ENCODE results near the gene TSPAN7. TPM values are rescaled to one million over a fixed set of nuclear protein-coding genes. Genes with fewer than 3 reads are reported as not detected.

TSPAN7 gene
- total RNA-seq, 1 donor from 2014 or later: 0.54 TPM

- no peak overlapping the region for H3K4me3 Mint-ChIP-seq
- intact Hi-C loops (cut with micrococcal nuclease): no loop called here
- H3K27ac Mint-ChIP-seq: no peak overlapping the region
- H3K36me3 Mint-ChIP-seq (ENCODE audit: low read depth): no peaks in the 10 kb centered on the region
- no peak for DNase-seq (ENCODE audit: low spot score)
- H3K4me1 Mint-ChIP-seq (ENCODE audit: low read depth): no peaks in the 10 kb centered on the region
- H3K27me3 Mint-ChIP-seq (ENCODE audit: insufficient read depth): peaks cover 3% of the 10 kb centered on the region
- H3K9me3 Mint-ChIP-seq: no peaks in the 10 kb centered on the region
These were observed 40.5 kb downstream of the TSPAN7 start for GRCh38 chrX:38601866-38602265.

- intact Hi-C loops (cut with micrococcal nuclease): no loop called here
These were observed 45.5 kb downstream of the TSPAN7 start for GRCh38 chrX:38606821-38607220.

GRCh38 chrX:38607976-38608375 lies 46.6 kb downstream of the TSPAN7 start:
- DNase-seq (ENCODE audit: low spot score): no peak
- Mint-ChIP-seq H3K27ac (no peak overlapping the region), H3K9me3 (no peaks in the 10 kb centered on the region), H3K27me3 (ENCODE audit: insufficient read depth) (peaks cover 7% of the 10 kb centered on the region), H3K4me3 (no peak overlapping the region), H3K4me1 (ENCODE audit: low read depth) (no peaks in the 10 kb centered on the region), H3K36me3 (ENCODE audit: low read depth) (no peaks in the 10 kb centered on the region)
- intact Hi-C loops (cut with micrococcal nuclease): no loop called here

More at GRCh38 chrX:38606821-38607220, 45.5 kb downstream of the TSPAN7 start:
- no peak for DNase-seq (ENCODE audit: low spot score)
- Mint-ChIP-seq H3K4me3 (no peak overlapping the region), H3K9me3 (no peaks in the 10 kb centered on the region), H3K27ac (no peak overlapping the region), H3K27me3 (ENCODE audit: insufficient read depth) (peaks cover 6% of the 10 kb centered on the region), H3K4me1 (ENCODE audit: low read depth) (no peaks in the 10 kb centered on the region), H3K36me3 (ENCODE audit: low read depth) (no peaks in the 10 kb centered on the region)

GRCh38 chrX:38610849-38611248 lies 49.5 kb downstream of the TSPAN7 start:
- H3K4me1 Mint-ChIP-seq (ENCODE audit: low read depth): no peaks in the 10 kb centered on the region
- DNase-seq (ENCODE audit: low spot score): no peak
- peaks cover 7% of the 10 kb centered on the region for H3K27me3 Mint-ChIP-seq (ENCODE audit: insufficient read depth)
- no peaks in the 10 kb centered on the region for H3K9me3 Mint-ChIP-seq
- H3K27ac Mint-ChIP-seq: no peak overlapping the region
- intact Hi-C loops (cut with micrococcal nuclease): no loop called here
- H3K36me3 Mint-ChIP-seq (ENCODE audit: low read depth): no peaks in the 10 kb centered on the region
- no peak overlapping the region for H3K4me3 Mint-ChIP-seq

GRCh38 chrX:38612281-38612680 lies 50.9 kb downstream of the TSPAN7 start:
- Mint-ChIP-seq H3K4me3 (no peak overlapping the region), H3K9me3 (no peaks in the 10 kb centered on the region), H3K27ac (no peak overlapping the region), H3K27me3 (ENCODE audit: insufficient read depth) (peaks cover 6% of the 10 kb centered on the region), H3K4me1 (ENCODE audit: low read depth) (no peaks in the 10 kb centered on the region), H3K36me3 (ENCODE audit: low read depth) (no peaks in the 10 kb centered on the region)
- intact Hi-C loops (cut with micrococcal nuclease): no loop called here
- DNase-seq (ENCODE audit: low spot score): no peak

GRCh38 chrX:38614485-38614884 lies 53.1 kb downstream of the TSPAN7 start:
- Mint-ChIP-seq H3K27me3 (ENCODE audit: insufficient read depth) (peaks cover 3% of the 10 kb centered on the region), H3K4me1 (ENCODE audit: low read depth) (no peaks in the 10 kb centered on the region)

GRCh38 chrX:38616904-38617303 lies 55.6 kb downstream of the TSPAN7 start:
- H3K9me3 Mint-ChIP-seq: no peaks in the 10 kb centered on the region
- no peak overlapping the region for H3K27ac Mint-ChIP-seq
- peaks cover 3% of the 10 kb centered on the region for H3K27me3 Mint-ChIP-seq (ENCODE audit: insufficient read depth)
- no peak for DNase-seq (ENCODE audit: low spot score)
- no peak overlapping the region for H3K4me3 Mint-ChIP-seq
- H3K36me3 Mint-ChIP-seq (ENCODE audit: low read depth): no peaks in the 10 kb centered on the region
- no peaks in the 10 kb centered on the region for H3K4me1 Mint-ChIP-seq (ENCODE audit: low read depth)
- intact Hi-C loops (cut with micrococcal nuclease): no loop called here

More at GRCh38 chrX:38614485-38614884, 53.1 kb downstream of the TSPAN7 start:
- Mint-ChIP-seq H3K36me3 (ENCODE audit: low read depth) (no peaks in the 10 kb centered on the region), H3K9me3 (no peaks in the 10 kb centered on the region), H3K27ac (no peak overlapping the region), H3K4me3 (no peak overlapping the region)
- intact Hi-C loops (cut with micrococcal nuclease): no loop called here
- no peak for DNase-seq (ENCODE audit: low spot score)

- Mint-ChIP-seq H3K4me1 (ENCODE audit: low read depth) (no peaks in the 10 kb centered on the region), H3K36me3 (ENCODE audit: low read depth) (no peaks in the 10 kb centered on the region), H3K27ac (no peak overlapping the region), H3K27me3 (ENCODE audit: insufficient read depth) (peaks cover 2% of the 10 kb centered on the region), H3K9me3 (no peaks in the 10 kb centered on the region), H3K4me3 (no peak overlapping the region)
- DNase-seq (ENCODE audit: low spot score): no peak
- intact Hi-C loops (cut with micrococcal nuclease): no loop called here
These were observed 56.8 kb downstream of the TSPAN7 start for GRCh38 chrX:38618180-38618579.

GRCh38 chrX:38620623-38621022 lies 59.3 kb downstream of the TSPAN7 start:
- Mint-ChIP-seq H3K4me1 (ENCODE audit: low read depth) (no peaks in the 10 kb centered on the region), H3K9me3 (no peaks in the 10 kb centered on the region), H3K27ac (no peak overlapping the region), H3K4me3 (no peak overlapping the region), H3K27me3 (ENCODE audit: insufficient read depth) (peaks cover 2% of the 10 kb centered on the region), H3K36me3 (ENCODE audit: low read depth) (no peaks in the 10 kb centered on the region)
- DNase-seq (ENCODE audit: low spot score): no peak
- intact Hi-C loops (cut with micrococcal nuclease): no loop called here

- no peak overlapping the region for H3K4me3 Mint-ChIP-seq
- peaks cover 4% of the 10 kb centered on the region for H3K27me3 Mint-ChIP-seq (ENCODE audit: insufficient read depth)
- intact Hi-C loops (cut with micrococcal nuclease): no loop called here
- no peaks in the 10 kb centered on the region for H3K9me3 Mint-ChIP-seq
- no peaks in the 10 kb centered on the region for H3K4me1 Mint-ChIP-seq (ENCODE audit: low read depth)
- no peak overlapping the region for H3K27ac Mint-ChIP-seq
- H3K36me3 Mint-ChIP-seq (ENCODE audit: low read depth): no peaks in the 10 kb centered on the region
- DNase-seq (ENCODE audit: low spot score): no peak
These were observed 65.0 kb downstream of the TSPAN7 start for GRCh38 chrX:38626296-38626695.

- H3K4me3 Mint-ChIP-seq: no peak overlapping the region
- peaks cover 4% of the 10 kb centered on the region for H3K27me3 Mint-ChIP-seq (ENCODE audit: insufficient read depth)
- intact Hi-C loops (cut with micrococcal nuclease): no loop called here
- no peaks in the 10 kb centered on the region for H3K9me3 Mint-ChIP-seq
- H3K27ac Mint-ChIP-seq: no peak overlapping the region
- H3K36me3 Mint-ChIP-seq (ENCODE audit: low read depth): no peaks in the 10 kb centered on the region
- no peak for DNase-seq (ENCODE audit: low spot score)
- H3K4me1 Mint-ChIP-seq (ENCODE audit: low read depth): no peaks in the 10 kb centered on the region
These were observed 66.3 kb downstream of the TSPAN7 start for GRCh38 chrX:38627683-38628082.

- H3K27me3 Mint-ChIP-seq (ENCODE audit: insufficient read depth): peaks cover 4% of the 10 kb centered on the region
- DNase-seq (ENCODE audit: low spot score): no peak
- no peak overlapping the region for H3K4me3 Mint-ChIP-seq
- intact Hi-C loops (cut with micrococcal nuclease): no loop called here
- H3K27ac Mint-ChIP-seq: no peak overlapping the region
- H3K9me3 Mint-ChIP-seq: no peaks in the 10 kb centered on the region
- no peaks in the 10 kb centered on the region for H3K4me1 Mint-ChIP-seq (ENCODE audit: low read depth)
- H3K36me3 Mint-ChIP-seq (ENCODE audit: low read depth): no peaks in the 10 kb centered on the region
These were observed 67.2 kb downstream of the TSPAN7 start for GRCh38 chrX:38628587-38628986.

GRCh38 chrX:38632516-38632915 lies 71.2 kb downstream of the TSPAN7 start:
- no peak overlapping the region for H3K27ac Mint-ChIP-seq

GRCh38 chrX:38634665-38635064 lies 73.3 kb downstream of the TSPAN7 start:
- Mint-ChIP-seq H3K36me3 (ENCODE audit: low read depth) (no peaks in the 10 kb centered on the region), H3K9me3 (no peaks in the 10 kb centered on the region)

More at GRCh38 chrX:38632516-38632915, 71.2 kb downstream of the TSPAN7 start:
- Mint-ChIP-seq H3K27me3 (ENCODE audit: insufficient read depth) (no peaks in the 10 kb centered on the region), H3K4me3 (no peak overlapping the region), H3K9me3 (no peaks in the 10 kb centered on the region), H3K36me3 (ENCODE audit: low read depth) (no peaks in the 10 kb centered on the region), H3K4me1 (ENCODE audit: low read depth) (no peaks in the 10 kb centered on the region)
- intact Hi-C loops (cut with micrococcal nuclease): no loop called here
- no peak for DNase-seq (ENCODE audit: low spot score)

More at GRCh38 chrX:38634665-38635064, 73.3 kb downstream of the TSPAN7 start:
- H3K27me3 Mint-ChIP-seq (ENCODE audit: insufficient read depth): no peaks in the 10 kb centered on the region
- H3K27ac Mint-ChIP-seq: no peak overlapping the region
- no peak for DNase-seq (ENCODE audit: low spot score)
- H3K4me3 Mint-ChIP-seq: no peak overlapping the region
- intact Hi-C loops (cut with micrococcal nuclease): no loop called here
- no peaks in the 10 kb centered on the region for H3K4me1 Mint-ChIP-seq (ENCODE audit: low read depth)

Data from activated T-helper 1 cell treated with anti-CD3 and anti-CD28 coated beads, Interleukin-12 subunit alpha, Interleukin-12 subunit beta, Interleukin-2, Interleukin-4 antibody, amounts not matched to agents 30 ng/mL and 10 ng/mL and 1 ng/mL, durations not matched to agents 14 hours and 24 hours and 36 hours (primary cell).